Kasumi-1 (cell line): ENCODE measurements around the gene FBN1.

Experiments
- DNase-seq, 2 experiments: peaks; one replicate each; lab custom pipeline; 2025; lab: John Stamatoyannopoulos, UW

FBN1 gene

DNA sequence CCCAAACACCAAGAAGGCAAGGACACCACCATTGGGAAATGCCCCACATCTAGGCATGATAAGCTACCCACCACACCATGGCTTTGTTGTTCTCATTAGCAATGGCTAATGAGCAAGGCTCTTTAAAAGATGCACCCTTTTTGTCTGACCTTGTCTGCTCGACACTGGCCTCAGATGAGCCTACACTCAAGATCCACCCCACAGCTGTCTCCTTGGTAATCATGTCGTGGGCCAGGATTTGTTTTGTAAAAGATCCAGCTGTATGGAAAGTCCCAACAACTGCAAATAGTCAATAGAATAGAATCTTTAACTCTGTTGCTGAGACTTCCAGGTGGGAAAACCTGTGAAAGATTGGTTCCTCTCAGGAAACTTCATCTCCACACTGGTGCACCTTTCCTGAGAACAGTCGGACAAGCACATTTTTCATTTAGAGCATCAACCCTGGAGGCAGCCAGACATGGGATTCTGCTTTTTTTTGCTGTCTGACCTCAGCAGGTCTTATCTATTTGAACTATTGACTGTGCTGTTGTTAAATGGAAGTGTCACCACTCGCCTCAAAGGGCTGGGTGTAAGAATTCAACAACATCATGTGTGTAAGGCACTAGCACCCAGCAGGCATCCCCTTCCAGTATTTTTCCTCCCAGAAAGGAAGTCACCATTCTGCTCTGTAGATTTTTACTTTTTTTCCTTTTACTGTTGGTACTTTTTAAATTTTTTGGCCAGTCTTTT lies 278.8 kb downstream of the FBN1 start:
- no peak for DNase-seq

DNA sequence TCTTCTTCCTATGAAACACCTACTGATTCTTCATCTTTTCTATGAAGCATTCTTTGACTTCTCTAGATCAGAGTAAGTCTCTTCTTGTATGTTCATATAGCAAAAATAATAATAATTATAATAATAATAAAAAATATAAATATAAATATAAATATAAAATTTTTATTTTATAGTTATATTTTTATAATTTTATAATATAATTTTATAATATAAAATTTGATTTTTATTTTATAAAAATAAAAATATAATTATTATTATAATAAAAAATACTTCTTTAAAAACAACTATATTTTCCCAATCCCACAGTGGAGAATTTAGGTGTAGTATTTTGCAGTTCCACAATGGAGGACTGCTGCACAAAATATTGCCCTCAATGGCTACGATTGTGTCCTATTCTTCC lies 279.9 kb downstream of the FBN1 start:
- DNase-seq = no peak

DNA sequence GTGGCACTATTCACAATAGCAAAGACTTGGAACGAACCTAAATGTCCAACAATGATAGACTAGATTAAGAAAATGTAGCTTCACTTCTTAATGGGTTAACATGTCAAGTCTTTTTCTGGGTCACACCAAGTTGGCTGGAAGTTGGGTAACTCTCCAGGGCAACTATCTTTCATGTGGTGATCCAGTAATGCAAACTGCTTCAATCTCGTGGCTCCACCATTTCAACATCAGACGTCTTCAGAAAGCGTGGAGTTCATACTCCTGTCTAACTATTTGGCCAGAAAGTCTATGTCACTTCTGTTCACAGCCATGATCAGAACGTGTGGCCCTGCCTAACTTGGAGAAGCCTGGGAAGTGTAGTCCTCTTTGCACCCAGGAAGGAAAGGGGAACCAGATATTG lies 282.0 kb downstream of the FBN1 start:
- no peak for DNase-seq

DNA sequence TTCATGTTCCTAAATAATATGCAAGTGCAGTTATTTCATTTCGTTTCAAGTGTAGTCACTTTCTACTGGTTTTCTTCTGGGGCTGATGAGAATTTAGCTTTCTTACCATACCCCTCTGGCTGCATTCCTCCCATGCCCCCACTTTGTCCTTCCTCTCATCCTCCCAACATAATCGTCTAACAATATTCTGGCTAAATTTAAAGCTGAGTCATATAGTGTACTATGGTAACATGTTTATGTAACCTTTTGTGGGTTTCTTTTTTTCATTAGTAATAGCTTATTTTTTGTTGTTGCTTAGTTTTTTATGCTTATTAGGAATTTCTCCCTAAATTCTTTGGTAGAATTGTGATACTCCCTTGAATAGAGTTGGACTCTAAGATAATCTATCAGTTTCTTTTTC lies 283.8 kb downstream of the FBN1 start:
- no peak for DNase-seq

DNA sequence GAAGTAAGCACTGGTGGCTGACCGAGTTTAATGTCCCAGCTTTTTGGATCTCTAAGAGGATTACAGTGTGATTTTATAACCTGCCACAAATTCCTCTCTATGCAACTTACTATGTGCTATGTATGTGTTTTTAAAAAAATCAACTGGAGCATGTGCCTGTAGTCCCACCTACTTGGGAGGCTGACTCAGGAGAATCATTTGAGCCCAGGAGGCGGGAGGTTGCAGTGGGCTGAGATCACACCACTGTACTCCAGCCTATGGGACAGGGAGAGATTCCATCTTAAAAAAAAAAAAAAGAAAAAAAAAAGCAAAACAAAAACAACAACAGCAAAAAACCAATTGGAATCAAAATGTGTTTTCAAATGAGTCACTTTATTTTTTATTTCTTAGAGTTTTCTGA lies 284.7 kb downstream of the FBN1 start:
- no peak for DNase-seq
